Mesodermal cell (in vitro differentiated cells): Measurements from ENCODE around the gene SPARCL1.
"Not testable (repeated sequence)": the region's sequence is repeated elsewhere in the genome, so short reads cannot be mapped to it uniquely, and the experiment has no call there.

Experiments
- H3K27ac ChIP-seq: 2 replicates; pipeline ENCODE4 v1.7.0; 2013; ENCODE audit warnings: mild to moderate bottlenecking, low read depth, low read length, moderate library complexity; ENCODE audit not compliant: severe bottlenecking
- H3K36me3 ChIP-seq: 2 replicates; pipeline ENCODE4 v1.7.1; 2013; ENCODE audit warnings: mild to moderate bottlenecking, low read length, moderate library complexity; ENCODE audit not compliant: control insufficient read depth, insufficient read depth
- H3K4me1 ChIP-seq: one replicate; pipeline ENCODE4 v1.7.1; 2013; ENCODE audit warnings: mild to moderate bottlenecking, low read length; ENCODE audit not compliant: insufficient read depth, control insufficient read depth, poor library complexity, severe bottlenecking
- H3K4me3 ChIP-seq: 2 replicates; pipeline ENCODE4 v1.7.0; 2013; ENCODE audit warnings: low read length, control low read depth, mild to moderate bottlenecking; ENCODE audit not compliant: insufficient read depth, poor library complexity, severe bottlenecking; ENCODE audit errors: extremely low read depth
- H3K9me3 ChIP-seq: 2 replicates; pipeline ENCODE4 v1.7.1; 2013; ENCODE audit warnings: mild to moderate bottlenecking, low read length, moderate library complexity; ENCODE audit not compliant: control insufficient read depth
- WGBS, 2 experiments: methylation state at CpG; one replicate each; pipeline ENCODE4 v1.1.5; 2013; ENCODE audit warnings: missing lambda C conversion rate in 2 of 2; ENCODE audit not compliant: insufficient coverage in 2 of 2; 5-methylcytosine and 5-hydroxymethylcytosine counted together

The SPARCL1 gene

DNA sequence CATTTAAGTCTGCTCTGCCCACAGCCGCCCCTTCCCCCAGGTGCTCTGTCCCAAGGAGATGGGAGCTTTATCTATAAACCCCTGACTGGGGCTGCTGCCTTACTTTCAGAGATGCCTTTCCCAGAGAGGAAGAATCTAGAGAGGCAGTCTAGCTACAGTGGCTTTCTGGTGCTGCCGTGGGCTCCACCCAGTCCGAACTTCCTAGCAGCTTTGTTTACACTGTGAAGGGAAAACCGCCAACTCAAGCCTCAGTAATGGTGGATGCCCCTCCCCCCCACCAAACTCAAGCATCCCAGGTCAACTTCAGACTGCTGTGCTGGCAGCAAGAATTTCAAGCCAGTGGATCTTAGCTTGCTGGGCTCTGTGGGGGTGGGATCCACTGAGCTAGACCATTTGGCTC, 40.5 kb downstream of the SPARCL1 start:
- H3K36me3 ChIP-seq, H3K4me1 ChIP-seq, H3K9me3 ChIP-seq, H3K4me3 ChIP-seq, H3K27ac ChIP-seq: not testable (repeated sequence)
- 0 to 67% methylated on average over 1 to 3 of the region's 4 CpGs for WGBS, 2 experiments

DNA sequence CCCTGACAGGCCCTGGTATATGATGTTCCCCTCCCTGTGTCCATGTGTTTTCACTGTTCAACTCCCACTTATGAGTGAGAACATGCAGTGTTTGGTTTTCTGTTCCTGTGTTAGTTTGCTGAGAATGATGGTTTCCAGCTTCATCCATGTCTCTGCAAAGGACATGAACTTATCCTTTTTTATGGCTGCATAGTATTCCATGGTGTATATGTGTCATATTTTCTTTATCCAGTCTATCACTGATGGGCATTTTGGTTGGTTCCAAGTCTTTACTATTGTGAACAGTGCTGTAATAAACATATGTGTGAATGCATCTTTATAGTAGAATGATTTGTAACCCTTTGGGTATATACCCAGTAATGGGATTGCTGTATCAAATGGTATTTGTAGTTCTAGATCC, 45.9 kb downstream of the SPARCL1 start:
- H3K27ac ChIP-seq, H3K4me1 ChIP-seq: not testable (repeated sequence)

DNA sequence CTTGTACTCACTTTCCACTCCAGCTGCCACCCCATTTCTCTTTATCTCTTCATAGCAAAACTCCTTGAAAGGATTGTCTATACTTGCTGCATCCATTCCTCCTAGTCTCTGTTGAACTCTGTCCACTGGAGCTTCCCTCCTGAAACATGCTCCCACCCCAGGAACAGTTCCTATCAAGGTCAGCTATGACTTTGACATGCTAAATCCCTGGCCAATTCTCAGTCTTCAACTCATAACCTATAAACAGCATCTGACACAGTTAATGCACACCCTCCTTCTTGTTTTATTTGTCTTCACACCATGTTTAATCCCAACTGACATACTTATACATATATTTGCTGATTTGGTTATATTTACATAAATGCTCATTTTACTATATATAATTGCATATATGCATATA, 47.8 kb downstream of the SPARCL1 start:
- Histone ChIP-seq H3K4me3 (no peak overlapping the region), H3K9me3 (no peaks in the 10 kb centered on the region), H3K4me1 (no peaks in the 10 kb centered on the region), H3K27ac (no peak overlapping the region), H3K36me3 (no peaks in the 10 kb centered on the region)

More for the DNA sequence above, 45.9 kb downstream of the SPARCL1 start:
- H3K36me3 ChIP-seq, H3K4me3 ChIP-seq, H3K9me3 ChIP-seq: not testable (repeated sequence)

DNA sequence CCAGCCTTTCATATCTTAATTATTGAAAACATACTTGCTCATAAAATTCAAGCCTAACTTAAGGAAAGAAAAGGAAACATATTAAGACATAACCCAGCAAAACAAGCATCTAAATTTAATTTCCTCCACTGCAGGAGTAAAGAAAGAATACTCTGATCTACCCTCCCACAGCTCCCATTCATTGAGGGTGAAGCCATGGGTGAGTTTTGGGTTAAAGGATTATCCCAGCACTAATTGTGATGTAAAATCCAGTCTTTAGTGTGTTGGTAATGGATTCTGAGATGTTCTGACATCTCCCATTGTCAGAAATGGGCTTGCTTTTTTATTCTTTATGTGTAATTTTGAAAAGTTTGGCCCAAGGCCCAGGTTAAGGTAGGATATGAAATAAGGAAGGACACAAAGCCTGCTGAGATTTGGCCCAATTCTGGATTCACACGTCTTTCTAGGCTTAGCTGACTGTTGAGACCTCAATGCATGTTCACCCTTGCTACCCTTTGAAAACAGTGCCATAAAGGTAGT, 50.4 kb downstream of the SPARCL1 start:
- no peaks in the 10 kb centered on the region for H3K4me1 ChIP-seq
- no peak overlapping the region for H3K4me3 ChIP-seq
- no peaks in the 10 kb centered on the region for H3K9me3 ChIP-seq
- 62 to 88% methylated on average over 1 of the region's 1 CpG for WGBS, 2 experiments
- H3K27ac ChIP-seq: no peak overlapping the region
- no peaks in the 10 kb centered on the region for H3K36me3 ChIP-seq

DNA sequence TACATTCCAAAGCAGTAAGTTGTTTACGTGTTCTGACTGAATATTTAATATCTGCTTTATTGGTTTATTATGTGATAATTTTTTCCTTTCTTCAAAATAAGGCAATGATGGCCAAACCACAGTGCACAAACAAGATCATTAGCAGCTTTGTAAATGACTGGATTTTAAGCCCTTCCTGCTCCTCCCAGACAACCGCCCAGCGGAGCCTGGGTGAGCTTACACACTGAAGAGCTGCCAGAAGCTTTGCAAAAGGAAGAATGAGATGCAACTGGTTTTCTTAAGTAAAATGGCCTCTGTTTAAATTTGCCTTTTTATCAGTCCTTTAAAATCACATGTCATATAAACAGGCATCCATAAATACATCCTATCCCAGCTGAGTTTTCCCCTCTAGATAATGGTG, 52.2 kb downstream of the SPARCL1 start:
- Histone ChIP-seq H3K4me1 (no peaks in the 10 kb centered on the region), H3K36me3 (no peaks in the 10 kb centered on the region), H3K9me3 (no peaks in the 10 kb centered on the region), H3K27ac (no peak overlapping the region), H3K4me3 (no peak overlapping the region)
- WGBS, 2 experiments: 100% methylated on average over 2 of the region's 3 CpGs; no CpG with 5 or more reads in 1 of the 2 experiments

DNA sequence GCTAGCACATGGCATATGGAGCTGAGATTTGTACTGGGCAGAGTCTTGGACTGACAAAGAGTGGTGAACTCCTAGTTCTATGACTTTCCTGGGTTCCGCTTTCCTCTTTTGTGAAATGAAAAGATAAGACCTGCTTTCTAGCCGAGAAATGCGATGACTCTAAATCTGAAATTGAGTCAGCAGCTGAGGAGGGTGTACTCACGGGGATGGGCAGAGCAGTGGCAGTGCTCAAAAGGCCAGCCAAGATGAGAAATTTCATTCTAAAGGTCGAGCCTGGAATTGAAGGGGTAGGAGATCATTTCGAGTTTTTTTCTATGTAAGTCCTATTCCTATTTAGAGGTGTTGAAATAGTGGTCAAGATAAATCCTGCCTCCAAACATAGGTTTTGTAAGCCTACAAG, 59.8 kb downstream of the SPARCL1 start:
- WGBS, 2 experiments: 95 to 97% methylated on average over 4 to 5 of the region's 6 CpGs
- no peaks in the 10 kb centered on the region for H3K4me1 ChIP-seq
- no peak overlapping the region for H3K27ac ChIP-seq
- no peaks in the 10 kb centered on the region for H3K36me3 ChIP-seq
- no peak overlapping the region for H3K4me3 ChIP-seq
- no peaks in the 10 kb centered on the region for H3K9me3 ChIP-seq

DNA sequence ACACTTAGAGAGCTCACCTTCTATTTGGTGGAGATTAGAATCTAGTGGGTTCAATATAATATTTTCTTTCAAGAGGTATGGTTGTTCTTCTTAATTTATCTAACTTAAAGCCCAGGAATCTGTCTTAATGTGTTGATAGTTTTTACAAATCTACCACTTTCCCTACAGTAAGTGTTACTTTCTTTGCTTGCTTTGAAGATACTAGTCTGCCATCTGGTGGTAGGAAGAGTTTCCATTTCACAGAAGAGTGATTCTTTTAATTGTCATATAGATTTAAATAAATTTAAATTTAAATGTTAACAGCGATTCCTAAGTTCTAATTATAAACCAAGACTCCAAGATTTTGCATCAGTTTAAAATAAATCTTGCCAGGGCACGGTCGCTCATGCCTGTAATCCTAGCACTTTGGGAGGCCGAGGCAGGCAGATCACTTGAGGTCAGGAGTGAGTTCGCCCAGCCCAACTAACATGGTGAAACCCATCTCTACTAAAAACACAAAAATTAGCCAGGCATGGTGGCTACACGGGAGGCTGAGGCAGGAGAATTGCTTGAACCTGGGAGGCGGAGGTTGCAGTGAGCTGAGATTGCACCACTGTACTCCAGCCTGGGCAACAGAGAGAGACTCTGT, 63.3 kb downstream of the SPARCL1 start:
- no peaks in the 10 kb centered on the region for H3K4me1 ChIP-seq
- 63 to 66% methylated on average over 2 to 3 of the region's 7 CpGs for WGBS, 2 experiments
- no peaks in the 10 kb centered on the region for H3K9me3 ChIP-seq
- H3K27ac ChIP-seq: no peak overlapping the region
- H3K4me3 ChIP-seq: no peak overlapping the region
- H3K36me3 ChIP-seq: no peaks in the 10 kb centered on the region

DNA sequence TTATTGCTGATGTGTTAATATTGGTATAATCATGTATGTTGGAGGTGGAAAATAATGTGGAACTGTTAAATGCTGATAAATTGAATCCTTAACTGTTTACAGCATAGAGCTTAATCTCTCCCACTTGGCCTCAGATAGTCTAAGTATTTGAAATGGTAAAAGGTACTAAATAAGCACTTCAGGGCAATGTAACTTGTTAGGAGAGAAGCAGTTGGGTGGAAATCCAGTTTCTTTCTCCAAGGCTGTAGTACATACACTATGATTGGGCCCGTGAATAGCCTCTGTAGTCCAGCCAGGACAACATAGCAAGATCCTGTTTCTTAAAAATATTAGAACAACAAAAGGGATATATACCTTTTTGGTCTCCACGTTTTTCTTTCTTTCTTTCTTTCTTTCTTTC, 67.1 kb downstream of the SPARCL1 start:
- WGBS, 2 experiments: 100% methylated on average over 1 of the region's 2 CpGs; no CpG with 5 or more reads in 1 of the 2 experiments
- Histone ChIP-seq H3K4me1 (no peaks in the 10 kb centered on the region), H3K27ac (no peak overlapping the region), H3K36me3 (peaks cover 17% of the 10 kb centered on the region), H3K9me3 (no peaks in the 10 kb centered on the region), H3K4me3 (no peak overlapping the region)

DNA sequence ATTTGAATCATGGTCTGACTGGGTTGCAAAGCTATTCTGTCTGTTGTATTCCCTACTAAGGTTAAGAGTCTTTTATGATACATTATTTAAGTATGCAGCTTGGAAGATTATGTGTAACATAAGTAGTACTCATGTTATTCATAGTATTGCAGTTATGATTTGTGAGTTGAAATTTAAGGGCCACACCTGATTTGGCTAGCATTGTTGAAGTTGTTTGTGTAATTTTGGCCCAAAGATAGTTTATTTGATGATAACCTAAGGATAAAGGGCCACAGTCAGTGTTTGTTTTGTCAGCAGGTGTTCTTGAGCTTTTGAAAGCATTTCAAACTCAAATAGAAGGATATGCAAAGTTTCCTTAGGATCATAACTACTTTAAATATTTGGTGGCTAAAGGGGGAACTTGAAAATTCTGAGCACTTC, 67.9 kb downstream of the SPARCL1 start:
- Histone ChIP-seq H3K4me3 (no peak overlapping the region), H3K36me3 (peaks cover 17% of the 10 kb centered on the region), H3K27ac (no peak overlapping the region)

DNA sequence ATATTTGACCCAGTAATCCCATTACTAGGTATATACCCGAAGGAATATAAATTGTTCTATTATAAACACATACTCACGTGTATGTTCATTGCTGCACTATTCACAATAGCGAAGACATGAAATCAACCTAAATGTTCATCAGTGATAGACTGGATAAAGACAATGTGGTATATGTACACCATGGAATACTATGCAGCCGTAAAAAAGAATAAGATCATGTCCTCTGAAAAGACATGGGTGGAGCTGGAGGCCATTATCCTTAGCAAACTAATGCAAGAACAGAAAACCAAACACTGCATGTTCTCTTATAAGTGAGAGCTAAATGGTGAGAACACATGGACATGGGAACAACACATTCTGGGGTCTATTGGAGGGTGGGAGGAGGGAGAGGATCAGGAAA, 70.3 kb downstream of the SPARCL1 start:
- WGBS, 2 experiments: 94 to 100% methylated on average over 2 of the region's 4 CpGs
- Histone ChIP-seq H3K9me3 (no peaks in the 10 kb centered on the region), H3K4me1 (peaks cover 7% of the 10 kb centered on the region), H3K27ac (no peak overlapping the region), H3K36me3 (peaks cover 21% of the 10 kb centered on the region), H3K4me3 (no peak overlapping the region)

More for the DNA sequence above, 67.9 kb downstream of the SPARCL1 start:
- H3K4me1 ChIP-seq: peaks cover 2% of the 10 kb centered on the region
- H3K9me3 ChIP-seq: no peaks in the 10 kb centered on the region

DNA sequence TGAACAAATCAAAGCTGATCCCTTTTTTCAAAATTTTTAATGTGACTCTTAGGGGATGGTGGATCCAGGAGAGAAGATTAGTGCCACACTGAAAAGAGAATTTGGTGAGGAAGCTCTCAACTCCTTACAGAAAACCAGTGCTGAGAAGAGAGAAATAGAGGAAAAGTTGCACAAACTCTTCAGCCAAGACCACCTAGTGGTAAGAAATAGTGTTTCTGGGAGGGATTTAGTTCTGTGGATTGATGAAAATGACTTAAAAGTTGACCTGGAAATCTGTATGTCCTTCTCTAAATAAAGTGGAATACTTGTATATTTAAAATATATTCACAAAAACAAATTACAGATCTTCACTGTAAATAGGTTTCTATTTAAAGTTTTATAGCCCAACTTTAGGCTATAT, 77.6 kb downstream of the SPARCL1 start:
- H3K36me3 ChIP-seq: peaks cover 37% of the 10 kb centered on the region
- peaks cover 7% of the 10 kb centered on the region for H3K4me1 ChIP-seq

More for the DNA sequence above, 77.6 kb downstream of the SPARCL1 start:
- Histone ChIP-seq H3K27ac (no peak overlapping the region), H3K9me3 (no peaks in the 10 kb centered on the region), H3K4me3 (no peak overlapping the region)
